GM23338 (cell line): Measurements from ENCODE around the gene NET1. TPM values are rescaled to one million over a fixed set of nuclear protein-coding genes. Genes with fewer than 3 reads are reported as not detected.

Experiments used
- ATAC-seq: fragments of 200-7000 bp; cut with Tn5 transposase; 3 replicates; pipeline ENCODE4 v1.9.1; 2020
- DNase-seq: peaks from one replicate; pipeline ENCODE4 v3.0.0-alpha.2; 2015; ENCODE audit warnings: low spot score
- H2AFZ ChIP-seq: fragments of 200-600 bp; sonication (generic); 2 replicates; pipeline ENCODE4 v1.8.0; 2016; ENCODE audit warnings: antibody characterized with exemption, mild to moderate bottlenecking, moderate library complexity
- H3F3A ChIP-seq: fragments of 200-600 bp; sonication (generic); replicated peaks from 2 replicates; pipeline ENCODE4 v1.8.0; 2017; ENCODE audit warnings: antibody characterized with exemption, mixed run types, low read depth
- H3K27ac ChIP-seq: fragments of 200-600 bp; sonication (generic); 2 replicates; pipeline ENCODE4 v1.6.1; 2016; ENCODE audit warnings: low read depth
- H3K27me3 ChIP-seq: fragments of 200-600 bp; sonication (generic); 2 replicates; pipeline ENCODE4 v1.8.0; 2016; ENCODE audit warnings: mild to moderate bottlenecking, mixed run types, moderate library complexity; ENCODE audit not compliant: insufficient read depth
- H3K36me3 ChIP-seq: fragments of 200-600 bp; sonication (generic); 2 replicates; pipeline ENCODE4 v1.8.0; 2016; ENCODE audit warnings: mild to moderate bottlenecking; ENCODE audit not compliant: insufficient read depth
- H3K4me1 ChIP-seq: fragments of 200-600 bp; sonication (generic); 2 replicates; pipeline ENCODE4 v1.8.0; 2016; ENCODE audit warnings: mild to moderate bottlenecking, moderate library complexity; ENCODE audit not compliant: insufficient read depth
- H3K4me2 ChIP-seq: fragments of 200-600 bp; sonication (generic); 2 replicates; pipeline ENCODE4 v1.7.1; 2017; ENCODE audit warnings: mixed run types
- H3K4me3 ChIP-seq: fragments of 200-600 bp; sonication (generic); 2 replicates; pipeline ENCODE4 v1.6.1; 2016; ENCODE audit warnings: mixed run types
- H3K79me2 ChIP-seq: fragments of 200-600 bp; sonication (generic); replicated peaks from 2 replicates; pipeline ENCODE4 v1.8.0; 2017; ENCODE audit warnings: mild to moderate bottlenecking; ENCODE audit not compliant: insufficient read depth
- H3K9me2 ChIP-seq: fragments of 200-600 bp; sonication (generic); 2 replicates; pipeline ENCODE4 v1.8.0; 2017; ENCODE audit not compliant: insufficient read depth
- H4K20me1 ChIP-seq: fragments of 200-600 bp; sonication (generic); replicated peaks from 2 replicates; pipeline ENCODE4 v1.8.0; 2017; ENCODE audit warnings: mild to moderate bottlenecking; ENCODE audit not compliant: insufficient read depth
- H3K27ac Mint-ChIP-seq: 2 replicates; pipeline ENCODE4 v1.8.0; 2020; ENCODE audit warnings: inconsistent platforms, mild to moderate bottlenecking, moderate library complexity, mixed read lengths
- H3K27me3 Mint-ChIP-seq: 3 replicates; pipeline ENCODE4 v1.8.0; 2022; ENCODE audit warnings: low read depth, mild to moderate bottlenecking, moderate library complexity, mixed read lengths, inconsistent platforms; ENCODE audit not compliant: insufficient read depth, poor library complexity
- H3K36me3 Mint-ChIP-seq: 3 replicates; pipeline ENCODE4 v1.8.0; 2021; ENCODE audit warnings: low read depth, mild to moderate bottlenecking, inconsistent platforms, moderate library complexity, mixed read lengths
- H3K4me1 Mint-ChIP-seq: 3 replicates; pipeline ENCODE4 v1.8.0; 2020; ENCODE audit warnings: mild to moderate bottlenecking, inconsistent platforms, mixed read lengths
- H3K4me3 Mint-ChIP-seq: 3 replicates; pipeline ENCODE4 v1.8.0; 2021; ENCODE audit warnings: moderate library complexity, mild to moderate bottlenecking, inconsistent platforms, mixed read lengths
- H3K9me3 Mint-ChIP-seq: 3 replicates; pipeline ENCODE4 v1.8.0; 2020; ENCODE audit warnings: moderate library complexity, mild to moderate bottlenecking, inconsistent platforms, mixed read lengths
- CREB1 ChIP-seq: fragments of 250-450 bp; sonication (Bioruptor Pico); IDR thresholded peaks from 2 replicates; pipeline ENCODE4 v1.5.0; 2020; ENCODE audit warnings: low read depth, mild to moderate bottlenecking, moderate library complexity
- CTCF ChIP-seq, 2 experiments: fragments of 200-600 bp in 1 of 2; sonication (generic) in 1 of 2; conservative IDR thresholded peaks; 2 replicates each; pipeline versions ENCODE4 v1.5.1 to v1.6.1; 2016 to 2017; ENCODE audit warnings: antibody characterized with exemption in 2 of 2, low read depth in 2 of 2, mild to moderate bottlenecking in 2 of 2, moderate library complexity in 1 of 2
- ETS1 ChIP-seq: IDR thresholded peaks from 2 replicates; pipeline ENCODE4 v1.6.1; 2016; ENCODE audit warnings: antibody characterized with exemption
- EZH2 ChIP-seq: fragments of 200-600 bp; sonication (generic); IDR thresholded peaks from one replicate; pipeline ENCODE4 v1.8.0; 2017; ENCODE audit warnings: antibody characterized with exemption, mild to moderate bottlenecking, low read depth; ENCODE audit not compliant: unreplicated experiment
- EZH2phosphoT487 ChIP-seq: fragments of 200-600 bp; sonication (generic); IDR thresholded peaks from one replicate; pipeline ENCODE4 v1.8.1; 2018; ENCODE audit warnings: antibody characterized with exemption; ENCODE audit not compliant: unreplicated experiment
- JUNB ChIP-seq: IDR thresholded peaks from one replicate; pipeline ENCODE4 v1.6.1; 2016; ENCODE audit warnings: antibody characterized with exemption; ENCODE audit not compliant: unreplicated experiment
- NANOG ChIP-seq: IDR thresholded peaks from 2 replicates; pipeline ENCODE4 v1.6.1; 2016; ENCODE audit warnings: antibody characterized with exemption, borderline replicate concordance
- POLR2AphosphoS5 ChIP-seq: IDR thresholded peaks from 2 replicates; pipeline ENCODE4 v1.6.1; 2016; ENCODE audit warnings: antibody characterized with exemption, low read depth
- REST ChIP-seq: IDR thresholded peaks from one replicate; pipeline ENCODE4 v1.6.1; 2018; ENCODE audit warnings: antibody characterized with exemption; ENCODE audit not compliant: unreplicated experiment
- STAT1 ChIP-seq: IDR thresholded peaks from one replicate; pipeline ENCODE4 v1.6.1; 2016; ENCODE audit warnings: antibody characterized with exemption; ENCODE audit not compliant: unreplicated experiment
- ZNF114 ChIP-seq: fragments of 250-450 bp; sonication (Bioruptor Pico); IDR thresholded peaks from 2 replicates; pipeline ENCODE4 v1.5.0; 2020; ENCODE audit warnings: mild to moderate bottlenecking, moderate library complexity
- ZNF331 ChIP-seq: fragments of 250-450 bp; sonication (Bioruptor Pico); IDR thresholded peaks from 2 replicates; pipeline ENCODE4 v1.5.0; 2020; ENCODE audit warnings: low read depth, mild to moderate bottlenecking, moderate library complexity
- polyA plus RNA-seq: library from polyadenylated mRNA; unstranded; fragments of >200 nt; fragmentation: Nextera tagmentation; extraction: Ambion mirVana; gene quantifications from 2 replicates; pipeline ENCODE4 v1.2.1, GENCODE V29; 2016
- total RNA-seq: library from RNA; depleted of rRNA; stranded (reverse); fragments of >200 nt; shearing (Covaris generic); gene quantifications from 2 replicates; pipeline ENCODE4 v1.2.3, GENCODE V29; 2014
- TF ChIP-seq, protein P1 (sequence below): fragments of 250-450 bp; sonication (Bioruptor Pico); IDR thresholded peaks from 2 replicates; pipeline ENCODE4 v1.5.0; 2020; ENCODE audit warnings: mild to moderate bottlenecking, moderate library complexity

The NET1 gene
- total and polyA plus RNA-seq, 2 experiments from 2014 or later, result 47.9 to 93.9 TPM

DNA sequence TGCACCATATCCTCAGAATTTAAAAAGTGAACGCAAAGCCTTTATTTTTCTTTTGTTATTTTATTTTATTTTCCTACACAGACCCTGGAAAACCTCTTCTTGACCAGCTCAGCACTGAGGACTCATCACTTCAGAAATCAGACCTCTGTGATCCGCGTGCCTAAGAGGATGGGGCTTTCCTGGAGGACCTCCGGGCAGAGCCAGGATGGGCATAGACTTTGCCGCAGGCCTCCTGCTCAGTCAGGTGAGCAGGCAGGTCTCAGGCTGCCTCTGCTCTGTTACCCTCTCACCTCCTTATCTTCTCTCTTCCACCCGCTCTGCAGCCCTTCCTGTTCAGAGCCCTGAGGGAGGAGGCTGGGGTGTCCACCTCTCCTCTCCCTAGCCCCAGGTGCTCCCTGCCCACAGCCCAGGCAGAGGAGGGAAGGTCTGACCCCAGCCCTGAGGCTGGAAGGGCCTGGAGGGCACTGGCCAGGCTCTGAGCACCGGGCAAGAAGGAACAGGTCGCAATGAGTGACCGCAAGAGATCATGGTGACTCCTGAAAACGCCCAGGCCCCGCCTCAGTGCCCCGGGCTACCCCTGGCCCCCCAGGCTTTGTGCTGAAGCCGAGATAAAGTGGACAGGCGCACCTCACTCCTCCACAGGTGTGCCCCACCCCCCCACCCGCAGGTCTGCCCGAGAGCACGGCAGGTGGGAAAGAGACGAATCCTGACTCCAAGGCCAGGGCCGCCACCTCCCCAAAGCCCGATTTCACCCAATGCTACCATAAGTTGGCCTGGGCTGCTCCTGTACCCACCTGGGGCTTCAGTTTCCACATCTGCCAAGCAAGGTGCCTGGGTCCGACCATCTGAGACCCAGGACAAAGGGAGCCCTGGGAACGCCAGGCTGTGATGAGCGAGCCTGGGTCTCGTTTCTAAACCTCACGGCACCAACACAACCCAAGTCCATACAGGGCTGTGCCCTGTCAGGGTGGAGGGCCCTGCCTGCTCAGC lies 84.2 kb downstream of the NET1 start:
- ATAC-seq (no peak), DNase-seq (no peak)
- Histone ChIP-seq H3K27ac (no peak overlapping the region), H3K79me2 (no peaks in the 10 kb centered on the region), H3K9me2 (no peaks in the 10 kb centered on the region), H3K27me3 (no peaks in the 10 kb centered on the region), H4K20me1 (no peaks in the 10 kb centered on the region), H3K36me3 (no peaks in the 10 kb centered on the region), H3F3A (no peaks in the 10 kb centered on the region), H3K4me3 (no peak overlapping the region), H3K4me2 (no peak overlapping the region), H3K4me1 (no peaks in the 10 kb centered on the region), H2AFZ (peak overlapping the region; percentile 63; the same call in 1 of the 2 replicates)
- TF ChIP-seq NANOG (no peak), STAT1 (no peak), CTCF (conservative IDR thresholded peaks at IDR 0.05; ENCODE audit: low read depth in 2 of 2) (no peak), CREB1 (CRISPR knock-in tag) (no peak), EZH2 (no peak), ETS1 (no peak), ZNF114 (CRISPR knock-in tag) (no peak), JUNB (no peak), REST (no peak), POLR2AphosphoS5 (no peak), EZH2phosphoT487 (no peak), ZNF331 (CRISPR knock-in tag) (no peak)
- TF ChIP-seq, protein P1, sequence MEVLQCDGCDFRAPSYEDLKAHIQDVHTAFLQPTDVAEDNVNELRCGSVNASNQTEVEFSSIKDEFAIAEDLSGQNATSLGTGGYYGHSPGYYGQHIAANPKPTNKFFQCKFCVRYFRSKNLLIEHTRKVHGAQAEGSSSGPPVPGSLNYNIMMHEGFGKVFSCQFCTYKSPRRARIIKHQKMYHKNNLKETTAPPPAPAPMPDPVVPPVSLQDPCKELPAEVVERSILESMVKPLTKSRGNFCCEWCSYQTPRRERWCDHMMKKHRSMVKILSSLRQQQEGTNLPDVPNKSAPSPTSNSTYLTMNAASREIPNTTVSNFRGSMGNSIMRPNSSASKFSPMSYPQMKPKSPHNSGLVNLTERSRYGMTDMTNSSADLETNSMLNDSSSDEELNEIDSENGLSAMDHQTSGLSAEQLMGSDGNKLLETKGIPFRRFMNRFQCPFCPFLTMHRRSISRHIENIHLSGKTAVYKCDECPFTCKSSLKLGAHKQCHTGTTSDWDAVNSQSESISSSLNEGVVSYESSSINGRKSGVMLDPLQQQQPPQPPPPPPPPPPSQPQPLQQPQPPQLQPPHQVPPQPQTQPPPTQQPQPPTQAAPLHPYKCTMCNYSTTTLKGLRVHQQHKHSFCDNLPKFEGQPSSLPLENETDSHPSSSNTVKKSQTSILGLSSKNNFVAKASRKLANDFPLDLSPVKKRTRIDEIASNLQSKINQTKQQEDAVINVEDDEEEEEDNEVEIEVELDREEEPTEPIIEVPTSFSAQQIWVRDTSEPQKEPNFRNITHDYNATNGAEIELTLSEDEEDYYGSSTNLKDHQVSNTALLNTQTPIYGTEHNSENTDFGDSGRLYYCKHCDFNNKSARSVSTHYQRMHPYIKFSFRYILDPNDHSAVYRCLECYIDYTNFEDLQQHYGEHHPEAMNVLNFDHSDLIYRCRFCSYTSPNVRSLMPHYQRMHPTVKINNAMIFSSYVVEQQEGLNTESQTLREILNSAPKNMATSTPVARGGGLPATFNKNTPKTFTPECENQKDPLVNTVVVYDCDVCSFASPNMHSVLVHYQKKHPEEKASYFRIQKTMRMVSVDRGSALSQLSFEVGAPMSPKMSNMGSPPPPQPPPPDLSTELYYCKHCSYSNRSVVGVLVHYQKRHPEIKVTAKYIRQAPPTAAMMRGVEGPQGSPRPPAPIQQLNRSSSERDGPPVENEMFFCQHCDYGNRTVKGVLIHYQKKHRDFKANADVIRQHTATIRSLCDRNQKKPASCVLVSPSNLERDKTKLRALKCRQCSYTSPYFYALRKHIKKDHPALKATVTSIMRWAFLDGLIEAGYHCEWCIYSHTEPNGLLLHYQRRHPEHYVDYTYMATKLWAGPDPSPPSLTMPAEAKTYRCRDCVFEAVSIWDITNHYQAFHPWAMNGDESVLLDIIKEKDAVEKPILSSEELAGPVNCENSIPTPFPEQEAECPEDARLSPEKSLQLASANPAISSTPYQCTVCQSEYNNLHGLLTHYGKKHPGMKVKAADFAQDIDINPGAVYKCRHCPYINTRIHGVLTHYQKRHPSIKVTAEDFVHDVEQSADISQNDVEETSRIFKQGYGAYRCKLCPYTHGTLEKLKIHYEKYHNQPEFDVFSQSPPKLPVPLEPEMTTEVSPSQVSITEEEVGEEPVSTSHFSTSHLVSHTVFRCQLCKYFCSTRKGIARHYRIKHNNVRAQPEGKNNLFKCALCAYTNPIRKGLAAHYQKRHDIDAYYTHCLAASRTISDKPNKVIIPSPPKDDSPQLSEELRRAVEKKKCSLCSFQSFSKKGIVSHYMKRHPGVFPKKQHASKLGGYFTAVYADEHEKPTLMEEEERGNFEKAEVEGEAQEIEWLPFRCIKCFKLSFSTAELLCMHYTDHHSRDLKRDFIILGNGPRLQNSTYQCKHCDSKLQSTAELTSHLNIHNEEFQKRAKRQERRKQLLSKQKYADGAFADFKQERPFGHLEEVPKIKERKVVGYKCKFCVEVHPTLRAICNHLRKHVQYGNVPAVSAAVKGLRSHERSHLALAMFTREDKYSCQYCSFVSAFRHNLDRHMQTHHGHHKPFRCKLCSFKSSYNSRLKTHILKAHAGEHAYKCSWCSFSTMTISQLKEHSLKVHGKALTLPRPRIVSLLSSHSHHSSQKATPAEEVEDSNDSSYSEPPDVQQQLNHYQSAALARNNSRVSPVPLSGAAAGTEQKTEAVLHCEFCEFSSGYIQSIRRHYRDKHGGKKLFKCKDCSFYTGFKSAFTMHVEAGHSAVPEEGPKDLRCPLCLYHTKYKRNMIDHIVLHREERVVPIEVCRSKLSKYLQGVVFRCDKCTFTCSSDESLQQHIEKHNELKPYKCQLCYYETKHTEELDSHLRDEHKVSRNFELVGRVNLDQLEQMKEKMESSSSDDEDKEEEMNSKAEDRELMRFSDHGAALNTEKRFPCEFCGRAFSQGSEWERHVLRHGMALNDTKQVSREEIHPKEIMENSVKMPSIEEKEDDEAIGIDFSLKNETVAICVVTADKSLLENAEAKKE (CRISPR knock-in tag), result no peak
- H3K27me3 Mint-ChIP-seq, result peaks cover 4% of the 10 kb centered on the region
- no peak overlapping the region for H3K4me3 Mint-ChIP-seq
- peaks cover 13% of the 10 kb centered on the region for H3K9me3 Mint-ChIP-seq
- H3K27ac Mint-ChIP-seq, result no peak overlapping the region
- peaks cover 11% of the 10 kb centered on the region for H3K36me3 Mint-ChIP-seq
- peaks cover 2% of the 10 kb centered on the region; the same call in 1 of the 3 replicates for H3K4me1 Mint-ChIP-seq
